GM23338 (cell line): ENCODE results near the gene NDUFB5. TPM values are rescaled to one million over a fixed set of nuclear protein-coding genes. Genes with fewer than 3 reads are reported as not detected.

Source experiments
- ATAC-seq: fragments of 200-7000 bp; cut with Tn5 transposase; 3 replicates; pipeline ENCODE4 v1.9.1; 2020
- DNase-seq: peaks from one replicate; pipeline ENCODE4 v3.0.0-alpha.2; 2015; ENCODE audit warnings: low spot score
- H2AFZ ChIP-seq: fragments of 200-600 bp; sonication (generic); 2 replicates; pipeline ENCODE4 v1.8.0; 2016; ENCODE audit warnings: antibody characterized with exemption, mild to moderate bottlenecking, moderate library complexity
- H3F3A ChIP-seq: fragments of 200-600 bp; sonication (generic); replicated peaks from 2 replicates; pipeline ENCODE4 v1.8.0; 2017; ENCODE audit warnings: antibody characterized with exemption, mixed run types, low read depth
- H3K27ac ChIP-seq: fragments of 200-600 bp; sonication (generic); 2 replicates; pipeline ENCODE4 v1.6.1; 2016; ENCODE audit warnings: low read depth
- H3K27me3 ChIP-seq: fragments of 200-600 bp; sonication (generic); 2 replicates; pipeline ENCODE4 v1.8.0; 2016; ENCODE audit warnings: mild to moderate bottlenecking, mixed run types, moderate library complexity; ENCODE audit not compliant: insufficient read depth
- H3K36me3 ChIP-seq: fragments of 200-600 bp; sonication (generic); 2 replicates; pipeline ENCODE4 v1.8.0; 2016; ENCODE audit warnings: mild to moderate bottlenecking; ENCODE audit not compliant: insufficient read depth
- H3K4me1 ChIP-seq: fragments of 200-600 bp; sonication (generic); 2 replicates; pipeline ENCODE4 v1.8.0; 2016; ENCODE audit warnings: mild to moderate bottlenecking, moderate library complexity; ENCODE audit not compliant: insufficient read depth
- H3K4me2 ChIP-seq: fragments of 200-600 bp; sonication (generic); 2 replicates; pipeline ENCODE4 v1.7.1; 2017; ENCODE audit warnings: mixed run types
- H3K4me3 ChIP-seq: fragments of 200-600 bp; sonication (generic); 2 replicates; pipeline ENCODE4 v1.6.1; 2016; ENCODE audit warnings: mixed run types
- H3K79me2 ChIP-seq: fragments of 200-600 bp; sonication (generic); replicated peaks from 2 replicates; pipeline ENCODE4 v1.8.0; 2017; ENCODE audit warnings: mild to moderate bottlenecking; ENCODE audit not compliant: insufficient read depth
- H3K9me2 ChIP-seq: fragments of 200-600 bp; sonication (generic); 2 replicates; pipeline ENCODE4 v1.8.0; 2017; ENCODE audit not compliant: insufficient read depth
- H4K20me1 ChIP-seq: fragments of 200-600 bp; sonication (generic); replicated peaks from 2 replicates; pipeline ENCODE4 v1.8.0; 2017; ENCODE audit warnings: mild to moderate bottlenecking; ENCODE audit not compliant: insufficient read depth
- H3K27ac Mint-ChIP-seq: 2 replicates; pipeline ENCODE4 v1.8.0; 2020; ENCODE audit warnings: inconsistent platforms, mild to moderate bottlenecking, moderate library complexity, mixed read lengths
- H3K27me3 Mint-ChIP-seq: 3 replicates; pipeline ENCODE4 v1.8.0; 2022; ENCODE audit warnings: low read depth, mild to moderate bottlenecking, moderate library complexity, mixed read lengths, inconsistent platforms; ENCODE audit not compliant: insufficient read depth, poor library complexity
- H3K36me3 Mint-ChIP-seq: 3 replicates; pipeline ENCODE4 v1.8.0; 2021; ENCODE audit warnings: low read depth, mild to moderate bottlenecking, inconsistent platforms, moderate library complexity, mixed read lengths
- H3K4me1 Mint-ChIP-seq: 3 replicates; pipeline ENCODE4 v1.8.0; 2020; ENCODE audit warnings: mild to moderate bottlenecking, inconsistent platforms, mixed read lengths
- H3K4me3 Mint-ChIP-seq: 3 replicates; pipeline ENCODE4 v1.8.0; 2021; ENCODE audit warnings: moderate library complexity, mild to moderate bottlenecking, inconsistent platforms, mixed read lengths
- H3K9me3 Mint-ChIP-seq: 3 replicates; pipeline ENCODE4 v1.8.0; 2020; ENCODE audit warnings: moderate library complexity, mild to moderate bottlenecking, inconsistent platforms, mixed read lengths
- CREB1 ChIP-seq: fragments of 250-450 bp; sonication (Bioruptor Pico); IDR thresholded peaks from 2 replicates; pipeline ENCODE4 v1.5.0; 2020; ENCODE audit warnings: low read depth, mild to moderate bottlenecking, moderate library complexity
- EZH2 ChIP-seq: fragments of 200-600 bp; sonication (generic); IDR thresholded peaks from one replicate; pipeline ENCODE4 v1.8.0; 2017; ENCODE audit warnings: antibody characterized with exemption, mild to moderate bottlenecking, low read depth; ENCODE audit not compliant: unreplicated experiment
- ZNF331 ChIP-seq: fragments of 250-450 bp; sonication (Bioruptor Pico); IDR thresholded peaks from 2 replicates; pipeline ENCODE4 v1.5.0; 2020; ENCODE audit warnings: low read depth, mild to moderate bottlenecking, moderate library complexity
- polyA plus RNA-seq: library from polyadenylated mRNA; unstranded; fragments of >200 nt; fragmentation: Nextera tagmentation; extraction: Ambion mirVana; gene quantifications from 2 replicates; pipeline ENCODE4 v1.2.1, GENCODE V29; 2016
- total RNA-seq: library from RNA; depleted of rRNA; stranded (reverse); fragments of >200 nt; shearing (Covaris generic); gene quantifications from 2 replicates; pipeline ENCODE4 v1.2.3, GENCODE V29; 2014
- TF ChIP-seq, protein P1 (sequence below): fragments of 250-450 bp; sonication (Bioruptor Pico); IDR thresholded peaks from 2 replicates; pipeline ENCODE4 v1.5.0; 2020; ENCODE audit warnings: mild to moderate bottlenecking, moderate library complexity

The NDUFB5 gene
- total and polyA plus RNA-seq, 2 experiments from 2014 or later, result 65.4 to 113 TPM

DNA sequence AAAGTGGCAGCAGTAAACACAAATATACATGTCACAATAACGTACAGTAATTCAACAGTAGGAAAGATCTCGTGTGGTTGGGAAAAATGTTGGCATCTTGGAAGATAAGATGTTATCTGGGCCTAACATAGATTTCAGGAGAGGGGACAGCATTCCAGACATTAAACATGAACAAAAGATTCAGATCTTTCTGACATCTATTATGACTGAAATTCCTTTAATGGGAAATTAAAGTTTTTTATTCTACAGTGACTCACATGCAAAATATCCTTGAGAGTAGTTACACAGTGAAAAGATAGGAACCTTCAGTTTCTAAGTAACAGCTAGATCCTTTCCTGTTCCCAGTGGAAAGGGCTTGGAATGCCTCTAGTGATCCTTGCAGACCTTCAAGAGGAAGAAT is 9.2 kb downstream of the NDUFB5 start:
- Mint-ChIP-seq H3K9me3 (no peaks in the 10 kb centered on the region), H3K4me1 (no peaks in the 10 kb centered on the region), H3K36me3 (peaks cover 12% of the 10 kb centered on the region), H3K27me3 (no peaks in the 10 kb centered on the region), H3K4me3 (no peak overlapping the region), H3K27ac (no peak overlapping the region)
- no peaks in the 10 kb centered on the region for H3K9me2 ChIP-seq
- no peak overlapping the region for H3K4me3 ChIP-seq
- no peaks in the 10 kb centered on the region for H3K4me1 ChIP-seq
- H4K20me1 ChIP-seq, result peaks cover 8% of the 10 kb centered on the region
- ATAC-seq (no peak), DNase-seq (no peak)
- peaks cover 7% of the 10 kb centered on the region; the same call in 1 of the 2 replicates for H3K36me3 ChIP-seq
- H3K4me2 ChIP-seq, result no peak overlapping the region
- no peak for TF ChIP-seq ZNF331 (CRISPR knock-in tag)
- TF ChIP-seq EZH2, result no peak
- TF ChIP-seq, protein P1, sequence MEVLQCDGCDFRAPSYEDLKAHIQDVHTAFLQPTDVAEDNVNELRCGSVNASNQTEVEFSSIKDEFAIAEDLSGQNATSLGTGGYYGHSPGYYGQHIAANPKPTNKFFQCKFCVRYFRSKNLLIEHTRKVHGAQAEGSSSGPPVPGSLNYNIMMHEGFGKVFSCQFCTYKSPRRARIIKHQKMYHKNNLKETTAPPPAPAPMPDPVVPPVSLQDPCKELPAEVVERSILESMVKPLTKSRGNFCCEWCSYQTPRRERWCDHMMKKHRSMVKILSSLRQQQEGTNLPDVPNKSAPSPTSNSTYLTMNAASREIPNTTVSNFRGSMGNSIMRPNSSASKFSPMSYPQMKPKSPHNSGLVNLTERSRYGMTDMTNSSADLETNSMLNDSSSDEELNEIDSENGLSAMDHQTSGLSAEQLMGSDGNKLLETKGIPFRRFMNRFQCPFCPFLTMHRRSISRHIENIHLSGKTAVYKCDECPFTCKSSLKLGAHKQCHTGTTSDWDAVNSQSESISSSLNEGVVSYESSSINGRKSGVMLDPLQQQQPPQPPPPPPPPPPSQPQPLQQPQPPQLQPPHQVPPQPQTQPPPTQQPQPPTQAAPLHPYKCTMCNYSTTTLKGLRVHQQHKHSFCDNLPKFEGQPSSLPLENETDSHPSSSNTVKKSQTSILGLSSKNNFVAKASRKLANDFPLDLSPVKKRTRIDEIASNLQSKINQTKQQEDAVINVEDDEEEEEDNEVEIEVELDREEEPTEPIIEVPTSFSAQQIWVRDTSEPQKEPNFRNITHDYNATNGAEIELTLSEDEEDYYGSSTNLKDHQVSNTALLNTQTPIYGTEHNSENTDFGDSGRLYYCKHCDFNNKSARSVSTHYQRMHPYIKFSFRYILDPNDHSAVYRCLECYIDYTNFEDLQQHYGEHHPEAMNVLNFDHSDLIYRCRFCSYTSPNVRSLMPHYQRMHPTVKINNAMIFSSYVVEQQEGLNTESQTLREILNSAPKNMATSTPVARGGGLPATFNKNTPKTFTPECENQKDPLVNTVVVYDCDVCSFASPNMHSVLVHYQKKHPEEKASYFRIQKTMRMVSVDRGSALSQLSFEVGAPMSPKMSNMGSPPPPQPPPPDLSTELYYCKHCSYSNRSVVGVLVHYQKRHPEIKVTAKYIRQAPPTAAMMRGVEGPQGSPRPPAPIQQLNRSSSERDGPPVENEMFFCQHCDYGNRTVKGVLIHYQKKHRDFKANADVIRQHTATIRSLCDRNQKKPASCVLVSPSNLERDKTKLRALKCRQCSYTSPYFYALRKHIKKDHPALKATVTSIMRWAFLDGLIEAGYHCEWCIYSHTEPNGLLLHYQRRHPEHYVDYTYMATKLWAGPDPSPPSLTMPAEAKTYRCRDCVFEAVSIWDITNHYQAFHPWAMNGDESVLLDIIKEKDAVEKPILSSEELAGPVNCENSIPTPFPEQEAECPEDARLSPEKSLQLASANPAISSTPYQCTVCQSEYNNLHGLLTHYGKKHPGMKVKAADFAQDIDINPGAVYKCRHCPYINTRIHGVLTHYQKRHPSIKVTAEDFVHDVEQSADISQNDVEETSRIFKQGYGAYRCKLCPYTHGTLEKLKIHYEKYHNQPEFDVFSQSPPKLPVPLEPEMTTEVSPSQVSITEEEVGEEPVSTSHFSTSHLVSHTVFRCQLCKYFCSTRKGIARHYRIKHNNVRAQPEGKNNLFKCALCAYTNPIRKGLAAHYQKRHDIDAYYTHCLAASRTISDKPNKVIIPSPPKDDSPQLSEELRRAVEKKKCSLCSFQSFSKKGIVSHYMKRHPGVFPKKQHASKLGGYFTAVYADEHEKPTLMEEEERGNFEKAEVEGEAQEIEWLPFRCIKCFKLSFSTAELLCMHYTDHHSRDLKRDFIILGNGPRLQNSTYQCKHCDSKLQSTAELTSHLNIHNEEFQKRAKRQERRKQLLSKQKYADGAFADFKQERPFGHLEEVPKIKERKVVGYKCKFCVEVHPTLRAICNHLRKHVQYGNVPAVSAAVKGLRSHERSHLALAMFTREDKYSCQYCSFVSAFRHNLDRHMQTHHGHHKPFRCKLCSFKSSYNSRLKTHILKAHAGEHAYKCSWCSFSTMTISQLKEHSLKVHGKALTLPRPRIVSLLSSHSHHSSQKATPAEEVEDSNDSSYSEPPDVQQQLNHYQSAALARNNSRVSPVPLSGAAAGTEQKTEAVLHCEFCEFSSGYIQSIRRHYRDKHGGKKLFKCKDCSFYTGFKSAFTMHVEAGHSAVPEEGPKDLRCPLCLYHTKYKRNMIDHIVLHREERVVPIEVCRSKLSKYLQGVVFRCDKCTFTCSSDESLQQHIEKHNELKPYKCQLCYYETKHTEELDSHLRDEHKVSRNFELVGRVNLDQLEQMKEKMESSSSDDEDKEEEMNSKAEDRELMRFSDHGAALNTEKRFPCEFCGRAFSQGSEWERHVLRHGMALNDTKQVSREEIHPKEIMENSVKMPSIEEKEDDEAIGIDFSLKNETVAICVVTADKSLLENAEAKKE (CRISPR knock-in tag), result no peak
- H2AFZ ChIP-seq, result no peak overlapping the region
- H3F3A ChIP-seq, result no peaks in the 10 kb centered on the region
- peaks cover 23% of the 10 kb centered on the region for H3K79me2 ChIP-seq
- no peaks in the 10 kb centered on the region for H3K27me3 ChIP-seq
- H3K27ac ChIP-seq, result no peak overlapping the region

DNA sequence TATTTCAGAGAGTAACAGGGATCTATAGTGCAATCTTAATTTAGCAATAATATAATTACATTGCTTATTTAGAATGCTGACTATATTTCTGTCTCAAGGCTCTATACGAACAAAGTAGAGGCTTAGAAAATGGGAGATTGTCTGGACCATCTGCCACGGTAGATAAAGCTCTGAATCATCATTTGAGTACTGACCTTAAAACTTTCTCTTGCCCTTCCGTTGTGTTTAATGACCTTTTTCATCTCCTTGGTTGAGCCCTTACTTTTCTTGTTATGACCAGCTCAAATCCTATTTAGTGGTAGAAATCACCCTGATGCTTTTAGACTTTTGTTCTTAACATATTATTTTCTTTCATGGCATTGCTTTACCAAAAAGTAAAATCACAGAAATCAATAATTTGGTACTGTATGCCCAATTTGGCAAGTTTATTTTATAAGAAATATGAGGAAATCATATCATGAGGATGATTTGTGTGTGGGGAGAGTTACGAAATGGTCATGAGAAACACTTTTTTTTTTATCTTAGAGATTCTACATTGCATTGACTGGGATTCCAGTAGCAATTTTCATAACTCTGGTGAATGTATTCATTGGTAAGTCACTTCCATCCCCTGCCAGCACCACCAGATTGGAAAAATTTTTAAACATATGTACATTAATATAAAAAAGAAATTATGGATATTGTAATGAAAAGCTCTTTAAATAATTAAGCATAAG is 11.0 kb downstream of the NDUFB5 start:
- H3K27me3 Mint-ChIP-seq, result no peaks in the 10 kb centered on the region
- Histone ChIP-seq H3K4me2 (no peak overlapping the region), H3K27me3 (no peaks in the 10 kb centered on the region), H3K9me2 (no peaks in the 10 kb centered on the region), H3K4me1 (no peaks in the 10 kb centered on the region), H4K20me1 (peaks cover 6% of the 10 kb centered on the region), H3F3A (no peaks in the 10 kb centered on the region), H3K36me3 (peaks cover 20% of the 10 kb centered on the region), H3K4me3 (no peak overlapping the region), H2AFZ (no peak overlapping the region), H3K27ac (no peak overlapping the region), H3K79me2 (peaks cover 10% of the 10 kb centered on the region)
- H3K27ac Mint-ChIP-seq, result no peak overlapping the region
- DNase-seq (no peak), ATAC-seq (no peak)
- H3K4me1 Mint-ChIP-seq, result no peaks in the 10 kb centered on the region
- no peak overlapping the region for H3K4me3 Mint-ChIP-seq
- peaks cover 28% of the 10 kb centered on the region for H3K36me3 Mint-ChIP-seq
- no peaks in the 10 kb centered on the region for H3K9me3 Mint-ChIP-seq
- TF ChIP-seq CREB1 (CRISPR knock-in tag), result no peak
